AG20443 (cell line): ENCODE results near the gene FXR2.
"Not testable (repeated sequence)": the region's sequence is repeated elsewhere in the genome, so short reads cannot be mapped to it uniquely, and the experiment has no call there.

Experiments used
- DNase-seq: peaks from one replicate; pipeline ENCODE4 v3.0.0; 2012; ENCODE audit warnings: low spot score, mixed read lengths

Gene FXR2

GRCh38 chr17:7614425-7615264 lies at the start of gene FXR2:
Gene FXR2, minus strand, starts transcription at chr17:7614897. Its CDS starts 365 bp downstream, at chr17:7614532.
- peak; percentile 100 for DNase-seq

GRCh38 chr17:7656958-7657609 lies 42.4 kb upstream of the FXR2 start:
- no peak for DNase-seq

- no peak for DNase-seq
Observed at GRCh38 chr17:7655541-7655840, 40.8 kb upstream of the FXR2 start.

- no peak for DNase-seq
Observed at GRCh38 chr17:7654832-7655540, 40.3 kb upstream of the FXR2 start.

GRCh38 chr17:7652388-7653356 lies 38.0 kb upstream of the FXR2 start:
- DNase-seq = no peak

GRCh38 chr17:7651665-7652387 lies 37.1 kb upstream of the FXR2 start:
- DNase-seq = no peak

GRCh38 chr17:7651097-7651664 lies 36.5 kb upstream of the FXR2 start:
- no peak for DNase-seq

GRCh38 chr17:7650509-7651096 lies 35.9 kb upstream of the FXR2 start, which contains the start of gene ATP1B2:
Gene ATP1B2, plus strand, starts transcription at chr17:7650926. Its CDS starts 593 bp downstream, at chr17:7651519.
- peak; percentile 70 for DNase-seq

- no peak for DNase-seq
Observed at GRCh38 chr17:7647018-7647417, 32.3 kb upstream of the FXR2 start.

GRCh38 chr17:7646457-7646856 lies 31.8 kb upstream of the FXR2 start:
- DNase-seq = no peak

GRCh38 chr17:7644775-7645174 lies 30.1 kb upstream of the FXR2 start:
- no peak for DNase-seq

GRCh38 chr17:7641635-7642034 lies 26.9 kb upstream of the FXR2 start:
- DNase-seq = not testable (repeated sequence)

GRCh38 chr17:7640783-7641182 lies 26.1 kb upstream of the FXR2 start:
- DNase-seq = no peak

GRCh38 chr17:7636163-7636562 lies 21.5 kb upstream of the FXR2 start:
- peak; percentile 4 for DNase-seq

GRCh38 chr17:7634384-7634783 lies 19.7 kb upstream of the FXR2 start:
- peak; percentile 51 for DNase-seq

GRCh38 chr17:7633093-7633492 lies 18.4 kb upstream of the FXR2 start:
- no peak for DNase-seq

GRCh38 chr17:7632492-7632894 lies 17.8 kb upstream of the FXR2 start:
- peak; percentile 84 for DNase-seq

GRCh38 chr17:7631398-7632380 lies 17.0 kb upstream of the FXR2 start:
- no peak for DNase-seq
